Ishikawa (cell line): ENCODE results near the gene ZNF664.

Source experiments
- CEBPB ChIP-seq: IDR thresholded peaks from 2 replicates; pipeline ENCODE4 v1.6.1; 2012
- CREB1 ChIP-seq: IDR thresholded peaks from 2 replicates; pipeline ENCODE4 v1.6.1; 2012; ENCODE audit warnings: low read depth
- EGR1 ChIP-seq: IDR thresholded peaks from 2 replicates; pipeline ENCODE4 v1.6.1; 2012
- EP300 ChIP-seq: IDR thresholded peaks from 2 replicates; pipeline ENCODE4 v1.6.1; 2012; ENCODE audit warnings: borderline replicate concordance
- FOXM1 ChIP-seq: IDR thresholded peaks from 2 replicates; pipeline ENCODE4 v1.6.1; 2012; ENCODE audit warnings: low read depth, borderline replicate concordance
- NFIC ChIP-seq: IDR thresholded peaks from 2 replicates; pipeline ENCODE4 v1.6.1; 2012
- RAD21 ChIP-seq: IDR thresholded peaks from 2 replicates; pipeline ENCODE4 v1.6.1; 2012; ENCODE audit warnings: low read depth
- REST ChIP-seq: IDR thresholded peaks from 2 replicates; pipeline ENCODE4 v1.6.1; 2012; ENCODE audit warnings: low read depth, mild to moderate bottlenecking
- TAF1 ChIP-seq: IDR thresholded peaks from 2 replicates; pipeline ENCODE4 v1.6.1; 2012; ENCODE audit warnings: low read depth, mild to moderate bottlenecking
- TCF12 ChIP-seq: IDR thresholded peaks from 2 replicates; pipeline ENCODE4 v1.6.1; 2012; ENCODE audit warnings: low read depth
- TEAD4 ChIP-seq: IDR thresholded peaks from 2 replicates; pipeline ENCODE4 v1.6.1; 2012
- USF1 ChIP-seq: IDR thresholded peaks from 2 replicates; pipeline ENCODE4 v1.6.1; 2012
- YY1 ChIP-seq: IDR thresholded peaks from 2 replicates; pipeline ENCODE4 v1.6.1; 2012; ENCODE audit warnings: low read depth
- ZBTB7A ChIP-seq: IDR thresholded peaks from 2 replicates; pipeline ENCODE4 v1.6.1; 2012; ENCODE audit warnings: low read depth
- TF ChIP-seq, protein P1 (sequence below): IDR thresholded peaks from 2 replicates; pipeline ENCODE4 v1.6.1; 2012

ZNF664 gene

GRCh38 chr12:124024263-124024678, 51.3 kb downstream of the ZNF664 start:
- TF ChIP-seq TEAD4 (no peak), RAD21 (no peak), USF1 (no peak), REST (no peak), NFIC (no peak), FOXM1 (no peak), ZBTB7A (no peak), EGR1 (no peak), YY1 (no peak), CEBPB (no peak), TAF1 (no peak), EP300 (no peak)
- TF ChIP-seq, protein P1, sequence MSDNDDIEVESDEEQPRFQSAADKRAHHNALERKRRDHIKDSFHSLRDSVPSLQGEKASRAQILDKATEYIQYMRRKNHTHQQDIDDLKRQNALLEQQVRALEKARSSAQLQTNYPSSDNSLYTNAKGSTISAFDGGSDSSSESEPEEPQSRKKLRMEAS = no peak

GRCh38 chr12:124024776-124025175, 51.8 kb downstream of the ZNF664 start:
- TF ChIP-seq FOXM1 (no peak), NFIC (no peak), ZBTB7A (no peak), TEAD4 (no peak), USF1 (no peak), TCF12 (no peak), EP300 (no peak), TAF1 (no peak), YY1 (no peak)

DNA sequence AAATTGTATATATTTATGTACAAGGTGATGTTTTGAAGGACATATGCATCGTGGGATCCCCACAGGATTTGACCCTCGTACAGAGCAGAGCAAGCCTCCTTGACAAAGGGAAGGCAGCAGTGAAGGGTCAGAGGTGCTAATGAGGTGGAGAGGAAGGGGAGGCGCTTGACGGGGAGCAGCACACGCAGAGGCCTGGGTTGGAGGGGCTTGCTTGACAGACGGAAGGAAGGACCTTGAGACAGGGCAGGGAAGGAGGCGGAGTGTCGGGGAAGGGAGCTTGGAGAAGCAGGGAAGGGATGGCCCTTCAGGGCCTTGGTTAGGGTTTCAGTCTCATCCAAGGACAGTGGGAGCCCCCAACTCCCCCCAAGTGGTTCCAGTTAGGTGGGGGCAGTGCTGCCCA, 52.6 kb downstream of the ZNF664 start:
- no peak for TF ChIP-seq TCF12
- no peak for TF ChIP-seq USF1
- TF ChIP-seq EP300 = no peak
- no peak for TF ChIP-seq RAD21
- no peak for TF ChIP-seq TAF1
- TF ChIP-seq TEAD4 = no peak
- TF ChIP-seq YY1 = no peak
- no peak for TF ChIP-seq NFIC
- no peak for TF ChIP-seq FOXM1
- TF ChIP-seq CEBPB = no peak
- TF ChIP-seq CREB1 = no peak
- no peak for TF ChIP-seq ZBTB7A
- TF ChIP-seq, protein P1 = no peak
- no peak for TF ChIP-seq EGR1
- no peak for TF ChIP-seq REST

DNA sequence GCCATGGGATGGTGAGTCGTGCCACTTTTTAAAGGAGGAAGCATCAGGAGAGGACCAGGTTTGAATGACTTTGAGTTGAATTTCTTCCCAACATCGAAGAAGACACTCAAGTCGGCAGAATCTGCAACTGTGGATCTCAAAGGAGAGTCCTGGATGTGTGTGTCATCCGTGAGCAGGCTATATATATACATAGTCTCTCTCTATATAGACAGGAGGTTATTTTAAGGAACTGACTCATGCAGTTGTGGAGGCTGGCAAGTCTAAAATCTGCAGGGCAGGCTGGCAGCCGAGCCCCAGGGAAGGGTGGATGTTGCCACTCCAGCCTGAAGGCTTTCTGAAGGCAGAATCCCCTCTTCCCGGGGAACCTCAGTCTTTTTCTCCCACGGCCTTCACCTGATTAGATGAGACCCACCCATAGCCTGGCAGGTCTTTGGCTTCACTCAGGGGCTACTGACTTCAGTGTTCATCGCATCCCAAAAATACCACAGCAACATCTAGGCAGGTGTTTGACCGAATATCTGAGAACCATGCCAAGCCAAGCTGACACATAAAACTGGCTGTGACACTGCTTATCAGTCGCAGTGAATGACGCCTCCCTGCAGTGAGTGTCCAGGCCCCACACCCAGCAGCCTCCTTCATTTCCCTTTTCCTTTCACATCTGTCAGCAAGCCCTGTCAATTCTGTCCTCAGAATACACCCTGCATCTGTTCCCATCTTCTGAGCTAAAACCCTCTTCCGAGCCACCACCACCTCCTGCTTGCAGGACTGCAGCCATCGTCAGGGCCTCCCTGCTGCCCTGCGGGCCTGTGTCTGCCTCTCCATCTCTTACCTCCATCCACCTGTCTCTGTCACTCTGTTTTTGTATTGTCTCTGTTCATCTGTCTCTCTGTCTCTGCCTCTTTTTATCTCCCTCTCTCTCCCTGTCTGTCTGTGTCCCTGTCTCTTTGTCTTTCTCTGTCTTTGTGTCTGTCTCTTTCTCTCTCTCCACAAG, 54.0 kb downstream of the ZNF664 start:
- TF ChIP-seq, protein P1 = no peak
- TF ChIP-seq REST = no peak
- TF ChIP-seq USF1 = no peak
- TF ChIP-seq EGR1 = no peak
- no peak for TF ChIP-seq TEAD4
- TF ChIP-seq NFIC = no peak
- no peak for TF ChIP-seq FOXM1
- no peak for TF ChIP-seq TCF12
- TF ChIP-seq TAF1 = no peak
- TF ChIP-seq EP300 = no peak
- TF ChIP-seq YY1 = no peak
- TF ChIP-seq ZBTB7A = no peak
- TF ChIP-seq RAD21 = no peak
- no peak for TF ChIP-seq CREB1
- no peak for TF ChIP-seq CEBPB
